Naive thymus-derived CD8-positive, alpha-beta T cell (primary cell): ENCODE measurements around the gene METTL2A. TPM values are rescaled to one million over a fixed set of nuclear protein-coding genes. Genes with fewer than 3 reads are reported as not detected.
A peak's percentile ranks its signal among the peaks of the same experiment; 100 is the strongest.
"Not testable (repeated sequence)": the region's sequence is repeated elsewhere in the genome, so short reads cannot be mapped to it uniquely, and the experiment has no call there.

Source experiments
- ATAC-seq, 2 donors: fragments of 150-1000 bp; cut with Tn5 transposase in 1 of 2; sonication (Bioruptor Pico), chemical (Tn5 transposase) in 1 of 2; 1 replicate in 1 of 2; 2 replicates in 1 of 2; pipeline ENCODE4 v1.10.0; 2021; ENCODE audit warnings: mild to moderate bottlenecking in 2 of 2, moderate library complexity in 2 of 2
- POLR2A ChIA-PET: fragments of 350-600 bp; sonication (Branson Sonifier 250); formaldehyde crosslinking; loops from one replicate; lab custom pipeline; 2021; ENCODE audit warnings: antibody characterized with exemption; lab: Charles Lee
- DNase-seq, 10 donors: peaks; one replicate each; pipeline versions ENCODE4 v3.0.0 to v3.0.0-alpha.2; 2020 to 2022
- H3K27ac Mint-ChIP-seq, 10 donors: one replicate each; pipeline ENCODE4 v1.8.0; 2020 to 2022; ENCODE audit warnings: mild to moderate bottlenecking in 10 of 10, mixed read lengths in 10 of 10, moderate library complexity in 4 of 10, inconsistent platforms in 1 of 10
- H3K27me3 Mint-ChIP-seq, 5 donors: one replicate each; pipeline ENCODE4 v1.8.0; 2021 to 2022; ENCODE audit warnings: mixed read lengths in 5 of 5
- H3K36me3 Mint-ChIP-seq, 3 donors: one replicate each; pipeline ENCODE4 v1.8.0; 2020 to 2022; ENCODE audit warnings: mixed read lengths in 3 of 3, mild to moderate bottlenecking in 2 of 3, inconsistent platforms in 1 of 3
- H3K4me1 Mint-ChIP-seq, 4 donors: one replicate each; pipeline ENCODE4 v1.8.0; 2021 to 2022; ENCODE audit warnings: mixed read lengths in 4 of 4
- H3K4me3 Mint-ChIP-seq, 10 donors: one replicate each; pipeline ENCODE4 v1.8.0; 2020 to 2022; ENCODE audit warnings: mild to moderate bottlenecking in 10 of 10, mixed read lengths in 10 of 10, moderate library complexity in 6 of 10, inconsistent platforms in 1 of 10
- H3K9me3 Mint-ChIP-seq, 9 donors: one replicate each; pipeline ENCODE4 v1.8.0; 2020 to 2022; ENCODE audit warnings: mixed read lengths in 9 of 9, mild to moderate bottlenecking in 3 of 9, inconsistent platforms in 1 of 9, moderate library complexity in 1 of 9
- polyA plus RNA-seq, 3 donors: library from polyadenylated mRNA; unstranded; fragments of 300-500 nt; fragmentation: Illumina TruSeq; gene quantifications; one replicate each; pipeline ENCODE4 v1.2.3, GENCODE V29; 2021
- total RNA-seq, 8 experiments: library from RNA in 2 of 8; stranded (reverse) in 2 of 8; gene quantifications; one replicate each; pipeline ENCODE4 v1.2.3 and lab custom pipeline; 2021 to 2026

METTL2A gene
- total and polyA plus RNA-seq, 5 experiments from 2014 or later: 11.8 to 18.3 (median 15.6) TPM

- DNase-seq (peak; percentile 13 to 74 (median 48)), ATAC-seq (peak; percentile 56 to 66)
- peak overlapping the region; percentile 75 to 91 (median 82) for H3K4me3 Mint-ChIP-seq
- H3K9me3 Mint-ChIP-seq, H3K27me3 Mint-ChIP-seq, POLR2A ChIA-PET: not testable (repeated sequence)
- H3K4me1 Mint-ChIP-seq: peaks cover 11 to 45% (median 41%) of the 10 kb centered on the region in 4 donors
- peaks cover 0 to 21% (median 0%) of the 10 kb centered on the region in 3 donors for H3K36me3 Mint-ChIP-seq
- peak overlapping the region; percentile 57 to 93 (median 88) for H3K27ac Mint-ChIP-seq
Observed at GRCh38 chr17:62477718-62478408, 54.2 kb downstream of the METTL2A start.

- H3K27ac Mint-ChIP-seq: peak within 1 kb of the TSS; percentile 82 to 98 (median 96)
- POLR2A ChIA-PET: no interaction called here
- H3K27me3 Mint-ChIP-seq: no peaks in the 10 kb centered on the region
- H3K36me3 Mint-ChIP-seq: peaks cover 0 to 27% (median 0%) of the 10 kb centered on the region in 3 donors
- no peaks in the 10 kb centered on the region for H3K9me3 Mint-ChIP-seq
- peak in 8 of 10 donors; percentile 58 to 91 (median 74) for DNase-seq
- H3K4me1 Mint-ChIP-seq: peaks cover 11 to 46% (median 45%) of the 10 kb centered on the region in 4 donors
- H3K4me3 Mint-ChIP-seq: peak within 1 kb of the TSS; percentile 81 to 94 (median 88)
- peak; percentile 73 to 74 for ATAC-seq
Observed at GRCh38 chr17:62478424-62478879, 54.8 kb downstream of the METTL2A start, which contains the start of gene TLK2. TLK2 (plus strand) TSS chr17:62478825; CDS start chr17:62481126, 2,301 bp downstream.

DNA sequence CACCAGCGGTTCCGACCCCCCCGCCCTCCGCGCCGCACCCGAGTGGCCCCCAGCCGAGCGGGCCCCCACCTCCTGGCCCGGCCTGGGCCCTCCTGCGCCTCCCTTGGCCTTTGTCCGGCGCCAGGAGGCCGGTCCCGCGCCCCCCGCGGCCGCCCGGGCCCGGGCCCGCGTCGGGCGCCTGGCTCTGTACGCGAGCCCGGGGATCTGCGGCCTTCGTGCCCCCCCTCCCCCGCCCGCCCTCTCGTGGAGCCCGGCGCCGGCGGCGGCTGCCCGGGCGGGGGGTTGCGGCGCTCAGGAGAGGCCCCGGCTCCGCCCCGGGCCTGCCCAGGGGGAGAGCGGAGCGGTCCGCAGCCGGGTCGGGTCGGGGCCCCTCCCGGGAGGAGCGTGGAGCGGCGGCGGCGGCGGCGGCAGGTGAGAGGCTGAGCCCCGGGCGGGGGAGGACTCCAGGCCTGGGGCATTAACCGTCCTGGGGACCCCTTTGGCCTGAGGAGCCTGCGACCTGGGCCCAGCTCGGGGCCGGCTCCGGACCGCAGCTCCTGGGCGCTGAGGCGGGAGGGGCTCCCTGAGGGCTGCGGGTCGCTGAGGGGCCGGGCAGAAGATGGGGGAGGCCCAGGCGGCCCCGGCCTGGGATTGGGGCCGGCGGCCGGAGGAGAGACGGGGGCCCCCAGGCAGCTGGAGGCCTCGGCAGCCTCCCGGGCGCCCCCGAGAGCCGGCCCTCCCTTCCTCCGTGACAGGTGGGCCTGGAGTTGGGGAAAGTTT lies 55.4 kb downstream of the METTL2A start:
- ATAC-seq (peak; percentile 40 to 47), DNase-seq (peak in 6 of 10 donors; percentile 38 to 80 (median 56))
- Mint-ChIP-seq H3K27ac (peak overlapping the region in 7 of 10 donors; percentile 52 to 98 (median 95)), H3K4me1 (peaks cover 11 to 52% (median 47%) of the 10 kb centered on the region in 4 donors), H3K36me3 (peaks cover 0 to 33% (median 0%) of the 10 kb centered on the region in 3 donors), H3K4me3 (peak overlapping the region in 8 of 10 donors; percentile 81 to 94 (median 88))
- POLR2A ChIA-PET, H3K27me3 Mint-ChIP-seq, H3K9me3 Mint-ChIP-seq: not testable (repeated sequence)

DNA sequence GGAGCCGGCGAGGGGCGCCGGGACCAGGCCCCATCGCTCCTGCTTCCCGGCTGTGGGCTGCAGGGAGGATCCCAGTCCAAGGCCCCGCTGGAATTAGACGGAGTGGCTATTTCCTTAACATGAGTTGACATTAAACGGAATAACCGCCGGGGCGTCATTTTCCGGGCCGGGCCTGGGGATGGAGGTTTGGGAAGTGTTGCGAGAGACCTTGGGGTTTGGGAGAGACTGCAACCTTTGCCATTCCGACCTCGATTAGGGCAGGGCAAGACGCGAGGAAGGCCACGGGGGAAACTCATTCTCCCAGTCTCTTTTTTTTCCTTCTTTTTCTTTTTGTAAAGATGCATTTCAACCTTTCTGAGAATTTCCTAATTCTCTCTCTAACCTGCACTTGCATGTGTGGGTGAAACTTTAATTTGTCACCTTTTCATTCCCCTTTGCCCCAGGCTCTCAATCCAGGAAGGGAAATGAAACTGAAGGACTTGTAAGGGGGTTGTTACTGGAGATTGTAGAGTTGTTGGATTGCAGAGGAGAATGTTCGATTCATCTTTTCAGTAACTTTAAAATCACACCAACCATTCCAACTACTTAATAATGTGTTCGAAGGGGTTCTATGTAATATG lies 56.1 kb downstream of the METTL2A start:
- ATAC-seq, POLR2A ChIA-PET, H3K27me3 Mint-ChIP-seq, H3K9me3 Mint-ChIP-seq: not testable (repeated sequence)
- peaks cover 0 to 37% (median 0%) of the 10 kb centered on the region in 3 donors for H3K36me3 Mint-ChIP-seq
- peak in 6 of 10 donors; percentile 3 to 24 (median 10) for DNase-seq
- peak overlapping the region; percentile 82 to 98 (median 96) for H3K27ac Mint-ChIP-seq
- H3K4me1 Mint-ChIP-seq: peaks cover 11 to 58% (median 47%) of the 10 kb centered on the region in 4 donors
- H3K4me3 Mint-ChIP-seq: peak overlapping the region; percentile 81 to 94 (median 88)

GRCh38 chr17:62482553-62482952 lies 58.9 kb downstream of the METTL2A start:
- Mint-ChIP-seq H3K36me3 (peaks cover 0 to 53% (median 2%) of the 10 kb centered on the region in 3 donors), H3K4me3 (peak overlapping the region in 1 of 10 donors; percentile 13), H3K27ac (peak overlapping the region in 8 of 10 donors; percentile 23 to 93 (median 48)), H3K4me1 (peaks cover 13 to 67% (median 53%) of the 10 kb centered on the region in 4 donors)
- ATAC-seq, POLR2A ChIA-PET, DNase-seq, H3K27me3 Mint-ChIP-seq, H3K9me3 Mint-ChIP-seq: not testable (repeated sequence)

DNA sequence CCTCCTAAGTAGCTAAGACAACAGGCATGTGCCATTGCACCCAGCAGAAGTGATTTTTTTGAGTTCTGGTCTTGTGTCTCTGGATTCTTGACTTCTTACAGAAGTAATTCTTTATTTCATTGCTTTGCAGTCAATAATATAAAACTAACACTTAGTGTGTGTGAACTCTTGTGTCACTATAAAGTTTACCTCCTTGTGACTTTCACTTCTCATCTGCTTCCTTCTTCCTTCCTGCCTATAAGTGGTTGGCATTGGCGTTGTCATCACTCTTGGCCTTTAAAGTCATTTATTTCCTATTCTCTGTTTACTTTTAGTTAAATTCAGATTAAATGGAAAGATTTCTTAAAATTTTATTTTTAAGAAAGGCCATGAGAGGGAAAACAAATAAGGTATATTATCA lies 67.3 kb downstream of the METTL2A start:
- H3K27ac Mint-ChIP-seq, H3K4me3 Mint-ChIP-seq, H3K27me3 Mint-ChIP-seq, H3K9me3 Mint-ChIP-seq, POLR2A ChIA-PET, DNase-seq: not testable (repeated sequence)
- peak in 1 of 2 donors; percentile 47 for ATAC-seq
- Mint-ChIP-seq H3K36me3 (peaks cover 0 to 40% (median 9%) of the 10 kb centered on the region in 3 donors), H3K4me1 (peaks cover 13 to 69% (median 45%) of the 10 kb centered on the region in 4 donors)

DNA sequence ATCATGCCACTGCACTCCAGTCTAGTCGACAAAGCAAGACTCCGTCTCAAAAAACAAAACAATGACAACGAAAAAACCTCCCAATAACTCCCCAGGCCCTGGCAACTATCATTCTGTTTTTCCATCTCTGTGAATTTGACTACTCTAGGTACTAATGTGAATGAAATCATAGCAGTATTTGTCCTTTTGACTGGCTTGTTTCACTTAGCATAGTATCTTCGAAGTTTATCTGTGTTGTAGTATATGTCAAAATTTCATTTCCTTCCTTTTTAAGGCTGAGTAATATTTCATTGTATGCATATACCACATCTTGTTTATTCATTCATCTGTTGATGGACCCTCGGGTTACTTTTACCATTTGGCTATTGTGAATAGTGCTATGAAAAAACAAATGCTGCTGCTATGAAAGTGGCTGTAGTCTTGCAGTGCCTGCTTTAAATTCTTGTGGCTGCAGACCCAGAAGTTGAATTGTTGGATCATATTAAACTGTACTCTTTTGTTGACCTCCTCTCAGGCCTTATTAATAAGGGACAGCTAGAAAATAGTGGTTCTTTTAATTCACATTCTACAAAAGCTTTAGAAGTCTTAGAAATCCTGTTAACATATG lies 69.5 kb downstream of the METTL2A start:
- H3K4me3 Mint-ChIP-seq, DNase-seq, ATAC-seq, H3K27me3 Mint-ChIP-seq, POLR2A ChIA-PET, H3K9me3 Mint-ChIP-seq: not testable (repeated sequence)
- peaks cover 12 to 66% (median 43%) of the 10 kb centered on the region in 4 donors for H3K4me1 Mint-ChIP-seq
- H3K27ac Mint-ChIP-seq: peak overlapping the region in 2 of 10 donors; percentile 17 to 40
- H3K36me3 Mint-ChIP-seq: peaks cover 0 to 30% (median 9%) of the 10 kb centered on the region in 3 donors

GRCh38 chr17:62494073-62494472 lies 70.4 kb downstream of the METTL2A start:
- H3K4me3 Mint-ChIP-seq, ATAC-seq, H3K9me3 Mint-ChIP-seq, POLR2A ChIA-PET, H3K27ac Mint-ChIP-seq, DNase-seq, H3K27me3 Mint-ChIP-seq: not testable (repeated sequence)
- peaks cover 12 to 64% (median 42%) of the 10 kb centered on the region in 4 donors for H3K4me1 Mint-ChIP-seq
- H3K36me3 Mint-ChIP-seq: peaks cover 0 to 29% (median 9%) of the 10 kb centered on the region in 3 donors

DNA sequence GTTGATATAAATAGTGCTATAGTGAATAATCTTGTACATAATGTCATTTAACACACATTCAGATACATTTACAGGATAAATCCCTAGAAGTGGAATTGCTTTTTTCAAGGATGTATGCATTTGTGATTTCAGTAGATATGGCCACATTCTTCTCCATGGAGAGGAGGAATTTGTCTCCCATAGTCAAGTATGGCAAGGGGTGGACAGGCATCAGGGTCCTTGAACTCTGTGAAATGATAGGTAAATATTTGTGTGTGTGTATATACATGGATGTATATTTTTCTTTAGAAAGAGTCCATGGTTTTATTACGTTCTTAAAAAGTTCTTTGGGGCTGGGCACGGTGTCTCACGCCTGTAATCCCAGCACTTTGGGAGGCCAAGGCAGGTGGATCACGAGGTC lies 72.6 kb downstream of the METTL2A start:
- DNase-seq, H3K4me3 Mint-ChIP-seq, H3K27me3 Mint-ChIP-seq, H3K9me3 Mint-ChIP-seq, POLR2A ChIA-PET, ATAC-seq: not testable (repeated sequence)
- Mint-ChIP-seq H3K36me3 (peaks cover 0 to 15% (median 9%) of the 10 kb centered on the region in 3 donors), H3K27ac (peak overlapping the region in 1 of 10 donors; percentile 40), H3K4me1 (peaks cover 6 to 54% (median 34%) of the 10 kb centered on the region in 4 donors)

- ATAC-seq: not testable (repeated sequence)
Observed at GRCh38 chr17:62498796-62499195, 75.1 kb downstream of the METTL2A start.

More at GRCh38 chr17:62498796-62499195, 75.1 kb downstream of the METTL2A start:
- H3K9me3 Mint-ChIP-seq, POLR2A ChIA-PET, DNase-seq, H3K27me3 Mint-ChIP-seq, H3K4me3 Mint-ChIP-seq: not testable (repeated sequence)
- peaks cover 0 to 12% (median 2%) of the 10 kb centered on the region in 3 donors for H3K36me3 Mint-ChIP-seq
- H3K27ac Mint-ChIP-seq: peak overlapping the region in 1 of 10 donors; percentile 40
- H3K4me1 Mint-ChIP-seq: peaks cover 3 to 42% (median 23%) of the 10 kb centered on the region in 4 donors
